DND-41 (cell line): Measurements from ENCODE around the gene TP53.
A peak's percentile ranks its signal among the peaks of the same experiment; 100 is the strongest.

Source experiments
- ATAC-seq: fragments of 200-7000 bp; cut with Tn5 transposase; 3 replicates; pipeline ENCODE4 v1.9.1; 2021; ENCODE audit warnings: low read depth; ENCODE audit not compliant: insufficient read depth
- DNase-seq: peaks from one replicate; pipeline ENCODE4 v3.0.0-alpha.2; 2020
- H2AFZ ChIP-seq: 2 replicates; pipeline ENCODE4 v1.6.0; 2012; ENCODE audit warnings: low read depth, low read length
- H3K27ac ChIP-seq: 2 replicates; pipeline ENCODE4 v1.5.1; 2012; ENCODE audit warnings: low read length, inconsistent platforms
- H3K27me3 ChIP-seq: fragments of 200-600 bp; sonication (generic); 2 replicates; pipeline ENCODE4 v1.6.0; 2012; ENCODE audit warnings: low read length, mild to moderate bottlenecking, inconsistent platforms; ENCODE audit not compliant: insufficient read depth, poor library complexity
- H3K36me3 ChIP-seq: 2 replicates; pipeline ENCODE4 v1.5.1; 2012; ENCODE audit warnings: low read length, inconsistent platforms; ENCODE audit not compliant: insufficient read depth
- H3K4me1 ChIP-seq: 2 replicates; pipeline ENCODE4 v1.5.1; 2012; ENCODE audit warnings: mild to moderate bottlenecking, low read length; ENCODE audit not compliant: insufficient read depth
- H3K4me2 ChIP-seq: 2 replicates; pipeline ENCODE4 v1.6.0; 2012; ENCODE audit warnings: mild to moderate bottlenecking, moderate library complexity, low read length, inconsistent platforms; ENCODE audit not compliant: insufficient read depth
- H3K4me3 ChIP-seq, 2 experiments: fragments of 200-600 bp in 1 of 2; shearing (Covaris generic) in 1 of 2; 2 replicates each; pipeline ENCODE4 v1.5.1; 2012 to 2016; ENCODE audit warnings: inconsistent platforms in 2 of 2, low read length in 2 of 2, mild to moderate bottlenecking in 2 of 2, low read depth in 1 of 2, moderate library complexity in 1 of 2
- H3K79me2 ChIP-seq: 2 replicates; pipeline ENCODE4 v1.6.0; 2012; ENCODE audit warnings: low read length, inconsistent platforms; ENCODE audit not compliant: insufficient read depth
- H3K9ac ChIP-seq: 2 replicates; pipeline ENCODE4 v1.6.0; 2012; ENCODE audit warnings: low read depth, mild to moderate bottlenecking, inconsistent platforms, low read length, moderate library complexity
- H3K9me3 ChIP-seq: 2 replicates; pipeline ENCODE4 v1.5.1; 2012; ENCODE audit warnings: low read length, moderate library complexity, mild to moderate bottlenecking, inconsistent platforms; ENCODE audit not compliant: insufficient read depth, severe bottlenecking
- H4K20me1 ChIP-seq: 2 replicates; pipeline ENCODE4 v1.6.0; 2012; ENCODE audit warnings: low read length; ENCODE audit not compliant: insufficient read depth
- EZH2 ChIP-seq: IDR thresholded peaks from 3 replicates; pipeline ENCODE4 v1.6.1; 2012; ENCODE audit warnings: borderline replicate concordance, low read depth, mild to moderate bottlenecking, moderate library complexity, low read length, inconsistent platforms; ENCODE audit not compliant: severe bottlenecking
- TF ChIP-seq, protein P1 (sequence below): IDR thresholded peaks from 2 replicates; pipeline ENCODE4 v1.5.1; 2012; ENCODE audit warnings: borderline replicate concordance, low read length, moderate library complexity, mild to moderate bottlenecking; ENCODE audit not compliant: poor library complexity, severe bottlenecking; ENCODE audit errors: extremely low read depth

Gene TP53

DNA sequence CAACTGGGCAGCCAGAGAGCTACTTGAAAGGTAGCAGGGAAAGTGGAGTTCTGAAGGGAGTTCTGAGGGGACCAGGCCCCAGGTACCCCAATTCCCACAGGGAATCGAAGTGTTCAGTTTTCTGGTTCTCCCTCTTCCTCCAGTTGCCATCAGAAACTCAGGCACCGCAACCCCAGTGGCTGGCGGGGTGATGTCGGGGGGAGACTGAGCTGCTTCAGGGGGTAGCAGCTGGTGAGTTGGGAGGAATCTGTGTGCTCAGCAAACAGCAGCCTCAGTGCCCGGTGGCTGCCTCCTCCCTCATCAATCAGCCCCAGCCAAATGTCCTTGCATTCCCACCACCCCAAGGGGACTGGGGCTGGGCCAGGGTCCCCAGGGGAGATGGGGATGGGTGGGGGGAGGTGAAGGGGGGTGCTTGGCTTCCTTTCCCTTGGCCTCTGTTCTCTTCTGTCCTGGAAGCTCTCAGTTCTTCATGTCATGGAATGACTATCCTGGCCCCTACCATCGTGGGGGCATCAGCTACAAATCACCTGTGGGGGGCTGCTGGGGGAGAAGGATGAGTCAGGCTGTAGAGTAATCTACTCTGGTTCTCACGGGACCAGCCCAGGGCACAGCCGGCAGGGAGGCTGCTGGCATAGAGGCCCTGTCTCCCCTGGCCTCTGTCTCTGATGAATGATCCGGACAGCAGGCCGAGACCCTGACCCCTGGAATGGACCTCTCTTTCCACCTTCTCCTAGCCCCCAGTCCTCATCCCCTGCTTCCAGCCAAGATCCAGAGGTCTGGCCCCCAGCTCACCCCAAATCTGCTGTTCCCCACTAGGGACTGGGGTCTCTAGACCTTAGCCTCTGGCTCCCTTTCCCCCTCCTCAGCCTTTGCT lies 27.7 kb upstream of the TP53 start:
- peak overlapping the region; percentile 11; the same call in 1 of the 2 replicates for H3K4me2 ChIP-seq
- ATAC-seq (no peak), DNase-seq (no peak)
- peaks cover 55% of the 10 kb centered on the region for H3K27me3 ChIP-seq
- H3K9me3 ChIP-seq = no peaks in the 10 kb centered on the region
- H3K36me3 ChIP-seq = no peaks in the 10 kb centered on the region
- H4K20me1 ChIP-seq = peaks cover 5% of the 10 kb centered on the region
- no peak overlapping the region for H3K4me3 ChIP-seq
- H3K27ac ChIP-seq = no peak overlapping the region
- no peak overlapping the region for H3K9ac ChIP-seq
- peaks cover 27% of the 10 kb centered on the region for H3K4me1 ChIP-seq
- TF ChIP-seq EZH2 = no peak
- TF ChIP-seq, protein P1, sequence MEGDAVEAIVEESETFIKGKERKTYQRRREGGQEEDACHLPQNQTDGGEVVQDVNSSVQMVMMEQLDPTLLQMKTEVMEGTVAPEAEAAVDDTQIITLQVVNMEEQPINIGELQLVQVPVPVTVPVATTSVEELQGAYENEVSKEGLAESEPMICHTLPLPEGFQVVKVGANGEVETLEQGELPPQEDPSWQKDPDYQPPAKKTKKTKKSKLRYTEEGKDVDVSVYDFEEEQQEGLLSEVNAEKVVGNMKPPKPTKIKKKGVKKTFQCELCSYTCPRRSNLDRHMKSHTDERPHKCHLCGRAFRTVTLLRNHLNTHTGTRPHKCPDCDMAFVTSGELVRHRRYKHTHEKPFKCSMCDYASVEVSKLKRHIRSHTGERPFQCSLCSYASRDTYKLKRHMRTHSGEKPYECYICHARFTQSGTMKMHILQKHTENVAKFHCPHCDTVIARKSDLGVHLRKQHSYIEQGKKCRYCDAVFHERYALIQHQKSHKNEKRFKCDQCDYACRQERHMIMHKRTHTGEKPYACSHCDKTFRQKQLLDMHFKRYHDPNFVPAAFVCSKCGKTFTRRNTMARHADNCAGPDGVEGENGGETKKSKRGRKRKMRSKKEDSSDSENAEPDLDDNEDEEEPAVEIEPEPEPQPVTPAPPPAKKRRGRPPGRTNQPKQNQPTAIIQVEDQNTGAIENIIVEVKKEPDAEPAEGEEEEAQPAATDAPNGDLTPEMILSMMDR = no peak
- H2AFZ ChIP-seq = no peak overlapping the region
- H3K79me2 ChIP-seq = no peaks in the 10 kb centered on the region

DNA sequence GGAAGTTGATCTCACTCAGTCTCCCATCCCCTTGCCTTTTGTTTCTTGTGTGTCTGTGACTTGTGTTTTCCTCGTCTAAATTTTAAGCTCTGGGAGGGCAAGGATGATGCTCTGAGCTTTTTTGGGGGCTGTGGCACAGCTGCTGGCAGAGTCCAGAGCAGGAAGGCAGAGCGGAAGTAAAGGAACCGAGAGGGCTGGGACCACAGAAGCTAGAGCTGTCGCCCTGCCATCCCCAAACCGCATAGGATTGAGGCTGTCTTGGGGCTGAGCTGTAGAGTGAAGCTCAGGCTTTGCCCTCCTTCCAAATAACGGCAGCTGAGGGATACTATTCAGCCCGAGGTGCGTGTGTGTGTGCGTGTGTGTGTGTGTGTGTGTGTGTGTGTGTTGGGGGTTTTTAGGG lies 26.5 kb upstream of the TP53 start:
- Histone ChIP-seq H3K27ac (0 out of 2 replicates have a peak overlapping the region, but pooled peaks have one; percentile 25), H3K4me2 (0 out of 2 replicates have a peak overlapping the region, but pooled peaks have one; percentile 2), H3K4me1 (peaks cover 27% of the 10 kb centered on the region), H4K20me1 (peaks cover 5% of the 10 kb centered on the region), H3K36me3 (no peaks in the 10 kb centered on the region), H3K9me3 (no peaks in the 10 kb centered on the region), H3K4me3 (no peak overlapping the region), H3K9ac (no peak overlapping the region), H3K79me2 (no peaks in the 10 kb centered on the region), H2AFZ (0 out of 2 replicates have a peak overlapping the region, but pooled peaks have one; percentile 4), H3K27me3 (peaks cover 45% of the 10 kb centered on the region)
- DNase-seq (peak; percentile 67), ATAC-seq (peak; percentile 92)
- TF ChIP-seq, protein P1 = no peak
- no peak for TF ChIP-seq EZH2

DNA sequence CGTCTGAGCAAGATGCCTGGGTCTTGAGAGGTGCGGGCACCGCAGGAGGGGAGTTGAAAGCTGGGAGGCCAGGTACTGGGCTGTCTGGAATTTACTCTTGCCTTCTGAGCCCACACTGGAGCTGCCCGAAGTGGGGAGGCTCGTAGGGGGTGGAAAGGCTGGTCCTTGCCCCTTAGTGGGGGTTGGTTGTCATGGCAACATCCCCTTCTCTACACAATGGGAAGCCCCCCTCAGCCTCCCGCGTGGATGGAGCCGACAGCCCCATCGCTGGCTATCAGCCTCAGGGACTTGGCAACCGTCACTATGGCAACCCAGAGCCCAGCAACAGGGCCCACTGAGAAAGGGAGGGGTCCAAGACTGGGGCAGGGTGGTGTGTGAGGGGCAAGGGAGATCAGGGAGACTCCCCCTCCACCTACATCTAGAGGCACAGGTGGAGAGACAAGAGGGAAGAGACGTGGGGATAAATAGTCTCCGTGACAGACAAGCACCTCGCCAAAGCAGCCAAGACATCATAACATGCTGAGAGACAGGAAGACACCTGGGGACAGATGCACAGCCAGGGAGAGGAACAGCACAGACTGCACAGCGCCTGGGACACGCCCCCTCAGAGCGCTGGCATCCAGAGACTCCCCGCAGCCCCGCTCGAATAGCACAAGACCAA lies 25.0 kb upstream of the TP53 start:
- TF ChIP-seq, protein P1 = no peak
- TF ChIP-seq EZH2 = no peak
- peaks cover 30% of the 10 kb centered on the region for H3K27me3 ChIP-seq

More for the DNA sequence above, 25.0 kb upstream of the TP53 start:
- H3K4me2 ChIP-seq = no peak overlapping the region
- no peaks in the 10 kb centered on the region for H3K79me2 ChIP-seq
- H4K20me1 ChIP-seq = peaks cover 7% of the 10 kb centered on the region
- DNase-seq (peak; percentile 30), ATAC-seq (peak; percentile 47; the same call in 2 of the 3 replicates)
- H3K36me3 ChIP-seq = no peaks in the 10 kb centered on the region
- peaks cover 20% of the 10 kb centered on the region for H3K4me1 ChIP-seq
- no peaks in the 10 kb centered on the region for H3K9me3 ChIP-seq
- H2AFZ ChIP-seq = no peak overlapping the region
- H3K9ac ChIP-seq = no peak overlapping the region
- H3K4me3 ChIP-seq = no peak overlapping the region
- H3K27ac ChIP-seq = no peak overlapping the region
